OCI-LY7 (cell line): ENCODE measurements around the gene ARX. TPM values are rescaled to one million over a fixed set of nuclear protein-coding genes. Genes with fewer than 3 reads are reported as not detected.

Source experiments
- BruUV-seq: library from RNA; stranded (reverse); fragments of 400-500 nt; replicated peaks from 2 replicates; lab custom pipeline; 2021; lab: Mats Ljungman, UMichigan
- CTCF ChIA-PET: fragments of 300-600 bp; sonication (Branson Sonifier 250); formaldehyde crosslinking; loops from one replicate; lab custom pipeline; 2022; ENCODE audit warnings: antibody characterized with exemption; ENCODE audit not compliant: unreplicated experiment; lab: Charles Lee
- POLR2A ChIA-PET: fragments of 300-600 bp; sonication (Branson Sonifier 250); formaldehyde crosslinking; loops from one replicate; lab custom pipeline; 2022; ENCODE audit warnings: antibody characterized with exemption; lab: Charles Lee
- DNase-seq: peaks from one replicate; pipeline ENCODE4 v3.0.0-alpha.2; 2015; ENCODE audit warnings: low spot score
- H2AFZ ChIP-seq: fragments of 200-600 bp; sonication (generic), shearing (Covaris generic); 2 replicates; pipeline ENCODE4 v1.6.1; 2014; ENCODE audit warnings: mild to moderate bottlenecking, antibody characterized with exemption, low read length, moderate library complexity
- H3K27ac ChIP-seq: fragments of 200-600 bp; sonication (generic); 2 replicates; pipeline ENCODE4 v1.5.1; 2014; ENCODE audit warnings: mixed run types, low read depth, mild to moderate bottlenecking, moderate library complexity, low read length, inconsistent platforms; ENCODE audit not compliant: poor library complexity, severe bottlenecking
- H3K36me3 ChIP-seq: fragments of 200-600 bp; sonication (generic); 2 replicates; pipeline ENCODE4 v1.6.1; 2014; ENCODE audit warnings: mild to moderate bottlenecking, antibody characterized with exemption, low read length, moderate library complexity, mixed read lengths; ENCODE audit not compliant: insufficient read depth
- H3K4me1 ChIP-seq: fragments of 200-600 bp; sonication (generic); 2 replicates; pipeline ENCODE4 v1.5.1; 2014; ENCODE audit warnings: mild to moderate bottlenecking, low read length; ENCODE audit not compliant: insufficient read depth, poor library complexity, severe bottlenecking
- H3K4me2 ChIP-seq: fragments of 200-600 bp; sonication (generic); 2 replicates; pipeline ENCODE4 v1.6.1; 2014; ENCODE audit warnings: mild to moderate bottlenecking, low read length
- H3K4me3 ChIP-seq: fragments of 200-600 bp; sonication (generic); 2 replicates; pipeline ENCODE4 v1.5.1; 2014; ENCODE audit warnings: mild to moderate bottlenecking, low read depth, low read length; ENCODE audit not compliant: poor library complexity, severe bottlenecking
- H3K79me2 ChIP-seq: fragments of 200-600 bp; sonication (generic); 2 replicates; pipeline ENCODE4 v1.6.1; 2016; ENCODE audit warnings: low read depth, mild to moderate bottlenecking, low read length, moderate library complexity, mixed read lengths; ENCODE audit not compliant: insufficient read depth
- H3K9me2 ChIP-seq: fragments of 200-600 bp; sonication (generic); 2 replicates; pipeline ENCODE4 v1.6.1; 2016; ENCODE audit warnings: mild to moderate bottlenecking, low read length, mixed read lengths; ENCODE audit not compliant: insufficient read depth
- H3K9me3 ChIP-seq: fragments of 200-600 bp; sonication (generic); 2 replicates; pipeline ENCODE4 v1.6.1; 2014; ENCODE audit warnings: mild to moderate bottlenecking, mixed run types, low read length, mixed read lengths
- H4K20me1 ChIP-seq: fragments of 200-600 bp; sonication (generic); 2 replicates; pipeline ENCODE4 v1.6.1; 2014; ENCODE audit warnings: mild to moderate bottlenecking, antibody characterized with exemption, low read length, moderate library complexity, mixed read lengths; ENCODE audit not compliant: insufficient read depth
- EZH2phosphoT487 ChIP-seq: fragments of 200-600 bp; sonication (generic); IDR thresholded peaks from 2 replicates; pipeline ENCODE4 v1.6.1; 2018; ENCODE audit warnings: low read depth, borderline replicate concordance, mild to moderate bottlenecking, mixed run types, antibody characterized with exemption, low read length, moderate library complexity, mixed read lengths
- intact Hi-C: fragments of 100-400 bp; cut with micrococcal nuclease; formaldehyde crosslinking; loops from one replicate; pipeline ENCODE4 v1.10.0; 2022; ENCODE audit not compliant: unreplicated experiment
- total RNA-seq, 2 experiments: library from RNA; depleted of rRNA in 1 of 2; stranded (reverse); fragments of >200 nt in 1 of 2; shearing (Covaris generic) in 1 of 2; gene quantifications; 2 replicates each; pipeline ENCODE4 v1.2.3, GENCODE V29; 2014 to 2022
- TF ChIP-seq, protein P1 (sequence below): fragments of 200-600 bp; sonication (generic); conservative IDR thresholded peaks from 2 replicates; pipeline ENCODE4 v1.5.1; 2014; ENCODE audit warnings: mild to moderate bottlenecking, antibody characterized with exemption, low read length, moderate library complexity, mixed read lengths

ARX gene
- total RNA-seq, 2 experiments from 2014 or later = 0.11 TPM; not detected in 1

DNA sequence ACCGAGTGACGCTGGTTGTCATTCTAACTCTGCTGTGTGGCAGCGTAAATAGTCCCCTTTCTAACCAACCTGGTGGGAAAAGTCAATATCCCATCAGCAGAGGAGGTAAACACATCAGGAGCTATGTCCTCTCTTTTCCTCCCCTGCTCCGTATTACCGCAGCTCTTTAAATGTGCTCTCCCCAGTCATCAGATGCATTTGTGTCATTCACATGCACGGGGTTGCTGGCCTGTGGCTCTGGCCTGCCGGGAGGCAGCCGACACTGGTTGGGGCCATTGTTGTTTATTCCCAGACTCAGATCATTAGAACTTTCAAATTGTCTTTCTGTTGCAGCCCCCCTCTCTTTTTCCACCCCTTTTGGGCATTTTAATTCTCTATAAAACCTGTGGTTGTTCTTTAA, 21.9 kb downstream of the ARX start:
- Histone ChIP-seq H3K4me3 (no peak overlapping the region), H3K9me3 (no peaks in the 10 kb centered on the region), H3K79me2 (no peaks in the 10 kb centered on the region), H4K20me1 (no peaks in the 10 kb centered on the region), H3K9me2 (no peaks in the 10 kb centered on the region), H2AFZ (no peak overlapping the region), H3K27ac (no peak overlapping the region), H3K36me3 (peaks cover 11% of the 10 kb centered on the region; the same call in 1 of the 2 replicates), H3K4me1 (no peaks in the 10 kb centered on the region), H3K4me2 (no peak overlapping the region)
- DNase-seq = no peak
- BruUV-seq = no TSS peak
- intact Hi-C loops = no loop called here
- TF ChIP-seq EZH2phosphoT487 = no peak
- TF ChIP-seq, protein P1, sequence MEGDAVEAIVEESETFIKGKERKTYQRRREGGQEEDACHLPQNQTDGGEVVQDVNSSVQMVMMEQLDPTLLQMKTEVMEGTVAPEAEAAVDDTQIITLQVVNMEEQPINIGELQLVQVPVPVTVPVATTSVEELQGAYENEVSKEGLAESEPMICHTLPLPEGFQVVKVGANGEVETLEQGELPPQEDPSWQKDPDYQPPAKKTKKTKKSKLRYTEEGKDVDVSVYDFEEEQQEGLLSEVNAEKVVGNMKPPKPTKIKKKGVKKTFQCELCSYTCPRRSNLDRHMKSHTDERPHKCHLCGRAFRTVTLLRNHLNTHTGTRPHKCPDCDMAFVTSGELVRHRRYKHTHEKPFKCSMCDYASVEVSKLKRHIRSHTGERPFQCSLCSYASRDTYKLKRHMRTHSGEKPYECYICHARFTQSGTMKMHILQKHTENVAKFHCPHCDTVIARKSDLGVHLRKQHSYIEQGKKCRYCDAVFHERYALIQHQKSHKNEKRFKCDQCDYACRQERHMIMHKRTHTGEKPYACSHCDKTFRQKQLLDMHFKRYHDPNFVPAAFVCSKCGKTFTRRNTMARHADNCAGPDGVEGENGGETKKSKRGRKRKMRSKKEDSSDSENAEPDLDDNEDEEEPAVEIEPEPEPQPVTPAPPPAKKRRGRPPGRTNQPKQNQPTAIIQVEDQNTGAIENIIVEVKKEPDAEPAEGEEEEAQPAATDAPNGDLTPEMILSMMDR = no peak
- CTCF ChIA-PET = no interaction called here
- POLR2A ChIA-PET = interaction anchor here (0.6 kb wide), 1 partner anchor 99 kb away, joined by 6 read pairs; no protein-coding TSS in a partner anchor

- intact Hi-C loops = no loop called here
- H3K4me3 ChIP-seq = no peak overlapping the region
- ChIA-PET CTCF (no interaction called here), POLR2A (interaction anchor here (1.2 kb wide), 1 partner anchor 55 kb away, joined by 3 read pairs; no protein-coding TSS in a partner anchor)
- TF ChIP-seq, protein P1 = no peak
- TF ChIP-seq EZH2phosphoT487 = no peak
- no peak overlapping the region for H2AFZ ChIP-seq
- no peaks in the 10 kb centered on the region for H4K20me1 ChIP-seq
- no peak overlapping the region for H3K27ac ChIP-seq
- H3K79me2 ChIP-seq = no peaks in the 10 kb centered on the region
- H3K9me3 ChIP-seq = no peaks in the 10 kb centered on the region
- no peaks in the 10 kb centered on the region for H3K4me1 ChIP-seq
- DNase-seq = no peak
- no peaks in the 10 kb centered on the region for H3K9me2 ChIP-seq
- BruUV-seq = no TSS peak
- no peak overlapping the region for H3K4me2 ChIP-seq
- H3K36me3 ChIP-seq = peaks cover 8% of the 10 kb centered on the region
Measured at GRCh38 chrX:24990535-24990934, 25.2 kb downstream of the ARX start.

GRCh38 chrX:24988314-24988713, 27.5 kb downstream of the ARX start:
- no TSS peak for BruUV-seq
- Histone ChIP-seq H4K20me1 (no peaks in the 10 kb centered on the region), H3K79me2 (no peaks in the 10 kb centered on the region), H3K27ac (no peak overlapping the region), H3K9me3 (no peaks in the 10 kb centered on the region), H3K4me3 (no peak overlapping the region), H3K36me3 (peaks cover 4% of the 10 kb centered on the region; the same call in 1 of the 2 replicates), H3K4me2 (no peak overlapping the region), H2AFZ (no peak overlapping the region), H3K4me1 (no peaks in the 10 kb centered on the region), H3K9me2 (no peaks in the 10 kb centered on the region)
- TF ChIP-seq EZH2phosphoT487 = no peak
- TF ChIP-seq, protein P1 = no peak
- ChIA-PET POLR2A (no interaction called here), CTCF (no interaction called here)
- no peak for DNase-seq
- intact Hi-C loops = no loop called here
